Stimulated activated CD8-positive, alpha-beta memory T cell treated with anti-CD3 and anti-CD28 coated beads, Interleukin-15, amount 100 ng/mL, for 24 hours (primary cell): ENCODE measurements around the gene TRANK1.

Source experiments
- DNase-seq: peaks from one replicate; pipeline ENCODE4 v3.0.0-alpha.2; 2020; ENCODE audit warnings: low read depth

The TRANK1 gene

GRCh38 chr3:36800533-36801116, 144.2 kb downstream of the TRANK1 start:
- DNase-seq, result no peak

GRCh38 chr3:36796881-36797280, 148.0 kb downstream of the TRANK1 start:
- no peak for DNase-seq

GRCh38 chr3:36796161-36796560, 148.7 kb downstream of the TRANK1 start:
- no peak for DNase-seq

GRCh38 chr3:36795622-36796021, 149.2 kb downstream of the TRANK1 start:
- no peak for DNase-seq

- DNase-seq, result no peak
Observed at GRCh38 chr3:36792342-36792741, 152.5 kb downstream of the TRANK1 start.

- no peak for DNase-seq
Observed at GRCh38 chr3:36790765-36791164, 154.1 kb downstream of the TRANK1 start.

- no peak for DNase-seq
Observed at GRCh38 chr3:36786921-36787890, 157.6 kb downstream of the TRANK1 start.

- no peak for DNase-seq
Observed at GRCh38 chr3:36784138-36784635, 160.7 kb downstream of the TRANK1 start.

- no peak for DNase-seq
Observed at GRCh38 chr3:36777424-36778218, 167.2 kb downstream of the TRANK1 start.
